PC-3 (cell line): ENCODE data around the gene ELMOD3.

ENCODE experiments used
- CTCF ChIP-seq: fragments of 300-600 bp; sonication (generic); conservative IDR thresholded peaks from 2 replicates; pipeline ENCODE4 v1.5.1; 2017; ENCODE audit warnings: antibody characterized with exemption, low read depth, mild to moderate bottlenecking, low read length
- EZH2 ChIP-seq: fragments of 300-600 bp; sonication (generic); IDR thresholded peaks from one replicate; pipeline ENCODE4 v1.6.1; 2017; ENCODE audit warnings: antibody characterized with exemption, mild to moderate bottlenecking, low read length; ENCODE audit not compliant: unreplicated experiment
- EZH2phosphoT487 ChIP-seq: fragments of 300-600 bp; sonication (generic); IDR thresholded peaks from 2 replicates; pipeline ENCODE4 v1.6.1; 2018; ENCODE audit warnings: mild to moderate bottlenecking, antibody characterized with exemption, low read length, borderline replicate concordance

GRCh38 chr2:85413592-85414420 is 59.2 kb downstream of the ELMOD3 start:
- TF ChIP-seq EZH2 (no peak), CTCF (no peak), EZH2phosphoT487 (no peak)
